GM12878 (cell line): ENCODE data around the gene FANCG. TPM values are rescaled to one million over a fixed set of nuclear protein-coding genes. Genes with fewer than 3 reads are reported as not detected.

Experiments used
- ATAC-seq: fragments of 200-7000 bp; cut with Tn5 transposase; 3 replicates; pipeline ENCODE4 v1.9.1; 2020; ENCODE audit warnings: mild to moderate bottlenecking, moderate library complexity
- BruUV-seq: library from RNA; stranded (reverse); fragments of 400-500 nt; replicated peaks from 2 replicates; lab custom pipeline; 2021; lab: Mats Ljungman, UMichigan
- CTCF ChIA-PET: fragments of 300-600 bp; sonication (Branson Sonifier 250); formaldehyde crosslinking; extraction: SDS; loops from one replicate; lab custom pipeline; 2021; ENCODE audit warnings: inconsistent platforms; lab: Yijun Ruan, JAX
- POLR2A ChIA-PET: fragments of 350-600 bp; formaldehyde crosslinking; extraction: SDS; loops from one replicate; lab custom pipeline; 2021; ENCODE audit warnings: inconsistent platforms; lab: Charles Lee
- RAD21 ChIA-PET: fragments of 300-600 bp; sonication (Branson Sonifier 250); formaldehyde crosslinking; loops from one replicate; lab custom pipeline; 2023; ENCODE audit warnings: antibody characterized with exemption; ENCODE audit not compliant: unreplicated experiment; lab: Charles Lee
- SMC1A ChIA-PET: fragments of 300-600 bp; sonication (Branson Sonifier 250); formaldehyde crosslinking; loops from one replicate; lab custom pipeline; 2023; ENCODE audit not compliant: unreplicated experiment, uncharacterized antibody; lab: Charles Lee
- DNase-seq: peaks from one replicate; pipeline ENCODE4 v3.0.0-alpha.2; 2011; ENCODE audit warnings: low read depth, low spot score
- FAIRE-seq: peaks from 3 replicates; lab custom pipeline; 2011; peaks lifted over from hg19 to GRCh38; lab: Jason Lieb, UNC
- H2AFZ ChIP-seq: 2 replicates; pipeline ENCODE4 v1.6.0; 2011; ENCODE audit warnings: low read depth, low read length, control low read depth; ENCODE audit not compliant: control insufficient read depth
- H3K27ac ChIP-seq: 2 replicates; pipeline ENCODE4 v1.5.1; 2011; ENCODE audit warnings: control low read depth; ENCODE audit not compliant: control insufficient read depth, insufficient read depth
- H3K27me3 ChIP-seq, 2 experiments: replicated peaks in 1 of 2; 2 replicates each; pipeline versions ENCODE4 v1.6.0 to v1.6.1; 2011; ENCODE audit warnings: low read length in 1 of 2; ENCODE audit not compliant: control insufficient read depth in 2 of 2, insufficient read depth in 2 of 2
- H3K36me3 ChIP-seq, 2 experiments: 2 replicates each; pipeline ENCODE4 v1.5.1; 2011; ENCODE audit warnings: low read length in 1 of 2; ENCODE audit not compliant: control insufficient read depth in 2 of 2, insufficient read depth in 2 of 2
- H3K4me1 ChIP-seq: 2 replicates; pipeline ENCODE4 v1.6.1; 2011; ENCODE audit warnings: mild to moderate bottlenecking, low read length, moderate library complexity, mixed read lengths; ENCODE audit not compliant: control insufficient read depth, insufficient read depth
- H3K4me2 ChIP-seq: 2 replicates; pipeline ENCODE4 v1.6.0; 2011; ENCODE audit warnings: control low read depth; ENCODE audit not compliant: control insufficient read depth, insufficient read depth
- H3K4me3 ChIP-seq: fragments of 200-600 bp; sonication (generic); 2 replicates; pipeline ENCODE4 v1.5.1; 2016
- H3K79me2 ChIP-seq: 2 replicates; pipeline ENCODE4 v1.6.0; 2011; ENCODE audit warnings: low read length; ENCODE audit not compliant: control insufficient read depth, insufficient read depth
- H3K9ac ChIP-seq: 2 replicates; pipeline ENCODE4 v1.8.0; 2011; ENCODE audit warnings: low read length, control low read depth, mixed read lengths; ENCODE audit not compliant: control insufficient read depth, insufficient read depth
- H3K9me3 ChIP-seq: replicated peaks from 3 replicates; pipeline ENCODE4 v1.5.1; 2011; ENCODE audit warnings: mild to moderate bottlenecking, low read length; ENCODE audit not compliant: control insufficient read depth, insufficient read depth
- H4K20me1 ChIP-seq: 2 replicates; pipeline ENCODE4 v1.6.0; 2011; ENCODE audit not compliant: control insufficient read depth, insufficient read depth
- BMI1 ChIP-seq: fragments of 450-650 bp; IDR thresholded peaks from 2 replicates; pipeline ENCODE4 v1.6.1; 2016; ENCODE audit warnings: mild to moderate bottlenecking, moderate library complexity, borderline replicate concordance
- CHD2 ChIP-seq: IDR thresholded peaks from 2 replicates; pipeline ENCODE4 v1.6.1; 2011; ENCODE audit warnings: low read depth, low read length, improper control_type of control experiment, borderline replicate concordance
- IRF4 ChIP-seq: IDR thresholded peaks from 2 replicates; pipeline ENCODE4 v1.6.1; 2011; ENCODE audit warnings: low read depth, low read length
- KLF5 ChIP-seq: fragments of 450-650 bp; IDR thresholded peaks from 2 replicates; pipeline ENCODE4 v1.6.1; 2014; ENCODE audit warnings: mild to moderate bottlenecking; ENCODE audit not compliant: partially characterized antibody
- MEF2B ChIP-seq: fragments of 450-650 bp; IDR thresholded peaks from 2 replicates; pipeline ENCODE4 v1.6.1; 2018; ENCODE audit warnings: mild to moderate bottlenecking, moderate library complexity; ENCODE audit not compliant: partially characterized antibody, poor library complexity, severe bottlenecking
- TAF1 ChIP-seq: IDR thresholded peaks from 2 replicates; pipeline ENCODE4 v1.6.1; 2011; ENCODE audit warnings: mild to moderate bottlenecking, low read depth, low read length, borderline replicate concordance
- TCF12 ChIP-seq: IDR thresholded peaks from 2 replicates; pipeline ENCODE4 v1.6.1; 2011; ENCODE audit warnings: low read depth, mild to moderate bottlenecking, low read length
- ZBED1 ChIP-seq: IDR thresholded peaks from 2 replicates; pipeline ENCODE4 v1.6.1; 2016; ENCODE audit warnings: borderline replicate concordance
- ZZZ3 ChIP-seq: IDR thresholded peaks from 2 replicates; pipeline ENCODE4 v1.6.1; 2011; ENCODE audit warnings: low read depth; ENCODE audit not compliant: control insufficient read depth, insufficient read length
- WGBS: methylation state at CpG from one replicate; pipeline ENCODE4 v1.1.6; 2016; ENCODE audit warnings: low lambda C conversion rate; ENCODE audit not compliant: insufficient replicate concordance, insufficient coverage; ENCODE audit errors: missing lambda C conversion rate; 5-methylcytosine and 5-hydroxymethylcytosine counted together
- in situ Hi-C: fragments of 300-500 bp; cut with MboI; formaldehyde crosslinking; loops from 9 replicates; pipeline ENCODE4 v1.14.3; 2018; ENCODE audit warnings: mixed read lengths
- intact Hi-C: fragments of 100-400 bp; cut with micrococcal nuclease; formaldehyde crosslinking; loops from one replicate; pipeline ENCODE4 v1.14.2; 2022; ENCODE audit not compliant: unreplicated experiment
- polyA plus RNA-seq, 11 experiments: library from polyadenylated mRNA; depleted of rRNA in 4 of 11; unstranded in 6 of 11; stranded (reverse) in 5 of 11; fragments of >200 nt; fragmentation: Nextera tagmentation in 4 of 11; fragmentation: Illumina TruSeq in 1 of 11; extraction: Ambion mirVana in 4 of 11; extraction: Trizol in 1 of 11; gene quantifications; 1 replicate in 1 of 11; 2 replicates in 10 of 11; pipeline versions ENCODE4 v1.2.1 to v1.2.3, GENCODE V29; 2011 to 2016; ENCODE audit warnings: inconsistent platforms in 2 of 11, missing spikeins in 2 of 11, low read depth in 1 of 11
- total RNA-seq, 4 experiments: library from RNA; depleted of rRNA in 3 of 4; stranded (reverse); fragments of >200 nt in 3 of 4; fragmentation: Illumina TruSeq in 1 of 4; extraction: Trizol in 1 of 4; gene quantifications; 2 replicates each; pipeline versions ENCODE4 v1.2.1 to v1.2.3, GENCODE V29; 2013 to 2021
- TF ChIP-seq, protein P1 (sequence below): fragments of 150-350 bp; IDR thresholded peaks from 2 replicates; pipeline ENCODE4 v1.6.1; 2016; ENCODE audit warnings: low read depth, low read length
- TF ChIP-seq, protein P2 (sequence below): IDR thresholded peaks from 2 replicates; pipeline ENCODE4 v1.6.1; 2012; ENCODE audit warnings: low read depth, low read length, improper control_type of control experiment
- TF ChIP-seq, protein P3 (sequence below): fragments of 450-650 bp; IDR thresholded peaks from 2 replicates; pipeline ENCODE4 v1.6.1; 2014; ENCODE audit warnings: mild to moderate bottlenecking

The FANCG gene
- total and polyA plus RNA-seq, 10 of the 15 experiments (the other 5 are each of a cell fraction or from before 2014, with no cell fraction given) = 16.4 to 78.7 (median 45.4) TPM

DNA sequence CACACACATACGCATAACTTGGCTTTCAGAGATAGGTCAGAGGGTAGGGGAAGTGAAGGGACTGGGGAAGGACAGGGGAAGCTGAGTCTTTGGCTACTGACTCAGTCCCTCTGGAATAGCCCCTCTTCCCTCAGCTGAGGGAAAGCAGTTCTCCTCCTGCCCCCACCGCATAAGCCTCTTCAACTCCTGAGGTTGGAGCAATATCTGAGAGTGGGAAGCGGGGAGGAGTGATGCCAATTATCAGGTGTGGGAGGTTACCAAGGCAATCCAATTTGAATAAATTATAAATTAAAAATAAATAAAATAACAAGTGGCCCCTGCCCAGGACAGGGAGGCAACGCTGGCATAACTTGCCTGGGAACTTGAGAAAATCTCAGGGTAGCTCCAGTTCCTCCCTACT, 24.8 kb upstream of the FANCG start:
- POLR2A ChIA-PET = interaction anchor here (3.5 kb wide), 1 partner anchor 10 kb away, joined by 27 read pairs; the partner anchor contains the start of gene ATOSB
- DNase-seq (no peak), ATAC-seq (no peak), FAIRE-seq (no peak)
- in situ Hi-C loops = loop anchor here (10.0 kb wide), 2 partner anchors 630 to 710 kb away; partner anchors contain the start of genes CREB3, HINT2, SPAG8 and TLN1
- RAD21 ChIA-PET = interaction anchor here (1.0 kb wide), 1 partner anchor 205 kb away, joined by 3 read pairs; no protein-coding TSS in a partner anchor
- Histone ChIP-seq H4K20me1 (no peaks in the 10 kb centered on the region), H3K27ac (no peak overlapping the region), H2AFZ (no peak overlapping the region), H3K4me2 (no peak overlapping the region), H3K36me3 (peaks cover 9 to 15% of the 10 kb centered on the region in 2 experiments), H3K9me3 (no peaks in the 10 kb centered on the region), H3K79me2 (peaks cover 14% of the 10 kb centered on the region), H3K4me1 (peaks cover 5% of the 10 kb centered on the region), H3K9ac (no peak overlapping the region), H3K27me3 (no peaks in the 10 kb centered on the region), H3K4me3 (no peak overlapping the region)
- CTCF ChIA-PET = interaction anchor here (1.0 to 1.1 kb wide), 2 partner anchors 206 to 499 kb away, joined by 3 read pairs; no protein-coding TSS in a partner anchor
- intact Hi-C loops = no loop called here
- WGBS = 79% methylated on average over 4 of the region's 4 CpGs
- TF ChIP-seq, protein P1, sequence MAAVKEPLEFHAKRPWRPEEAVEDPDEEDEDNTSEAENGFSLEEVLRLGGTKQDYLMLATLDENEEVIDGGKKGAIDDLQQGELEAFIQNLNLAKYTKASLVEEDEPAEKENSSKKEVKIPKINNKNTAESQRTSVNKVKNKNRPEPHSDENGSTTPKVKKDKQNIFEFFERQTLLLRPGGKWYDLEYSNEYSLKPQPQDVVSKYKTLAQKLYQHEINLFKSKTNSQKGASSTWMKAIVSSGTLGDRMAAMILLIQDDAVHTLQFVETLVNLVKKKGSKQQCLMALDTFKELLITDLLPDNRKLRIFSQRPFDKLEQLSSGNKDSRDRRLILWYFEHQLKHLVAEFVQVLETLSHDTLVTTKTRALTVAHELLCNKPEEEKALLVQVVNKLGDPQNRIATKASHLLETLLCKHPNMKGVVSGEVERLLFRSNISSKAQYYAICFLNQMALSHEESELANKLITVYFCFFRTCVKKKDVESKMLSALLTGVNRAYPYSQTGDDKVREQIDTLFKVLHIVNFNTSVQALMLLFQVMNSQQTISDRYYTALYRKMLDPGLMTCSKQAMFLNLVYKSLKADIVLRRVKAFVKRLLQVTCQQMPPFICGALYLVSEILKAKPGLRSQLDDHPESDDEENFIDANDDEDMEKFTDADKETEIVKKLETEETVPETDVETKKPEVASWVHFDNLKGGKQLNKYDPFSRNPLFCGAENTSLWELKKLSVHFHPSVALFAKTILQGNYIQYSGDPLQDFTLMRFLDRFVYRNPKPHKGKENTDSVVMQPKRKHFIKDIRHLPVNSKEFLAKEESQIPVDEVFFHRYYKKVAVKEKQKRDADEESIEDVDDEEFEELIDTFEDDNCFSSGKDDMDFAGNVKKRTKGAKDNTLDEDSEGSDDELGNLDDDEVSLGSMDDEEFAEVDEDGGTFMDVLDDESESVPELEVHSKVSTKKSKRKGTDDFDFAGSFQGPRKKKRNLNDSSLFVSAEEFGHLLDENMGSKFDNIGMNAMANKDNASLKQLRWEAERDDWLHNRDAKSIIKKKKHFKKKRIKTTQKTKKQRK = no peak
- no peak for TF ChIP-seq MEF2B
- TF ChIP-seq ZBED1 = no peak
- no peak for TF ChIP-seq ZZZ3
- no peak for TF ChIP-seq CHD2
- TF ChIP-seq IRF4 = no peak
- TF ChIP-seq KLF5 = no peak
- TF ChIP-seq, protein P2, sequence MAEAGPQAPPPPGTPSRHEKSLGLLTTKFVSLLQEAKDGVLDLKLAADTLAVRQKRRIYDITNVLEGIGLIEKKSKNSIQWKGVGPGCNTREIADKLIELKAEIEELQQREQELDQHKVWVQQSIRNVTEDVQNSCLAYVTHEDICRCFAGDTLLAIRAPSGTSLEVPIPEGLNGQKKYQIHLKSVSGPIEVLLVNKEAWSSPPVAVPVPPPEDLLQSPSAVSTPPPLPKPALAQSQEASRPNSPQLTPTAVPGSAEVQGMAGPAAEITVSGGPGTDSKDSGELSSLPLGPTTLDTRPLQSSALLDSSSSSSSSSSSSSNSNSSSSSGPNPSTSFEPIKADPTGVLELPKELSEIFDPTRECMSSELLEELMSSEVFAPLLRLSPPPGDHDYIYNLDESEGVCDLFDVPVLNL = no peak
- no peak for TF ChIP-seq BMI1
- no peak for TF ChIP-seq TCF12
- TF ChIP-seq, protein P3, sequence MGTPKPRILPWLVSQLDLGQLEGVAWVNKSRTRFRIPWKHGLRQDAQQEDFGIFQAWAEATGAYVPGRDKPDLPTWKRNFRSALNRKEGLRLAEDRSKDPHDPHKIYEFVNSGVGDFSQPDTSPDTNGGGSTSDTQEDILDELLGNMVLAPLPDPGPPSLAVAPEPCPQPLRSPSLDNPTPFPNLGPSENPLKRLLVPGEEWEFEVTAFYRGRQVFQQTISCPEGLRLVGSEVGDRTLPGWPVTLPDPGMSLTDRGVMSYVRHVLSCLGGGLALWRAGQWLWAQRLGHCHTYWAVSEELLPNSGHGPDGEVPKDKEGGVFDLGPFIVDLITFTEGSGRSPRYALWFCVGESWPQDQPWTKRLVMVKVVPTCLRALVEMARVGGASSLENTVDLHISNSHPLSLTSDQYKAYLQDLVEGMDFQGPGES = no peak
- no peak for TF ChIP-seq TAF1
- no TSS peak for BruUV-seq
- SMC1A ChIA-PET = interaction anchor here (1.8 kb wide), 1 partner anchor 10 kb away, joined by 5 read pairs; no protein-coding TSS in a partner anchor
